ENCODE data around the gene HEATR3. TPM values are rescaled to one million over a fixed set of nuclear protein-coding genes. Genes with fewer than 3 reads are reported as not detected.

Gene HEATR3
- total and polyA plus RNA-seq, 2 of the 8 experiments (the other 6 are each of a cell fraction or from before 2014, with no cell fraction given) = 13.0 to 29.2 TPM

GRCh38 chr16:50061326-50061725 is 4.4 kb upstream of the HEATR3 start:
- Histone ChIP-seq H2BK5ac (ENCODE audit: low read depth, low read length) (no peak overlapping the region), H2BK15ac (ENCODE audit: low read length) (no peak overlapping the region), H3K9me3 (ENCODE audit: insufficient read depth in 2 of 2, low read depth in 1 of 2, low read length in 1 of 2) (peaks cover 0 to 6% of the 10 kb centered on the region in 2 experiments; a peak in 1 of 4 replicates), H3K14ac (ENCODE audit: insufficient read length) (no peak overlapping the region), H3K27me3 (replicated peaks in 1 of 4; ENCODE audit: control insufficient read depth in 3 of 4, extremely low read depth in 1 of 4, insufficient read depth in 3 of 4, low read length in 3 of 4) (no peaks in the 10 kb centered on the region; a peak in 1 of 7 replicates), H4K20me1 (replicated peaks in 1 of 2; ENCODE audit: control insufficient read depth in 1 of 2, insufficient read depth in 2 of 2, low read length in 2 of 2) (no peaks in the 10 kb centered on the region), H3K79me2 (ENCODE audit: control insufficient read depth in 1 of 2, insufficient read depth in 2 of 2, low read length in 2 of 2) (no peaks in the 10 kb centered on the region), H3K4me1 (replicated peaks in 1 of 4; ENCODE audit: control insufficient read depth in 3 of 4, insufficient read depth in 4 of 4, low read length in 3 of 4) (no peaks in the 10 kb centered on the region), H3K27ac (ENCODE audit: low read depth, low read length) (no peak overlapping the region), H3K9ac (replicated peaks in 1 of 4; ENCODE audit: extremely low read depth in 1 of 4, low read depth in 3 of 4, low read length in 3 of 4) (no peak overlapping the region), H3K56ac (replicated peaks; ENCODE audit: insufficient read length, low read depth, low read length) (no peak overlapping the region), H3K4me2 (ENCODE audit: insufficient read depth in 1 of 2, low read depth in 2 of 2, low read length in 2 of 2) (no peak overlapping the region), H4K91ac (replicated peaks; ENCODE audit: insufficient read length, low read length) (no peak overlapping the region), H4K5ac (ENCODE audit: insufficient read length, low read depth, low read length) (no peak overlapping the region), H4K8ac (ENCODE audit: extremely low read depth, insufficient read depth, low read length) (no peak overlapping the region), H3K36me3 (ENCODE audit: control insufficient read depth in 2 of 4, insufficient read depth in 4 of 4, low read length in 3 of 4) (no peaks in the 10 kb centered on the region), H3K4me3 (ENCODE audit: extremely low read depth in 1 of 4, insufficient read depth in 2 of 4, low read depth in 3 of 4, low read length in 4 of 4) (no peak overlapping the region), H2AFZ (ENCODE audit: low read length) (no peak overlapping the region), H3K23me2 (ENCODE audit: low read depth, low read length) (peaks cover 3% of the 10 kb centered on the region; the same call in 1 of the 2 replicates), H2BK120ac (replicated peaks; ENCODE audit: low read depth, low read length) (no peak overlapping the region), H2BK20ac (ENCODE audit: low read length) (no peak overlapping the region), H2BK12ac (ENCODE audit: low read depth, low read length) (no peak overlapping the region), H3K4ac (replicated peaks; ENCODE audit: insufficient read length, low read depth, low read length) (no peak overlapping the region), H3K18ac (ENCODE audit: extremely low read depth, low read length) (no peak overlapping the region), H2AK5ac (ENCODE audit: low read depth, low read length) (no peak overlapping the region), H3K79me1 (ENCODE audit: low read depth, low read length) (no peaks in the 10 kb centered on the region; the same call in 1 of the 2 replicates), H3K23ac (ENCODE audit: insufficient read length) (no peak overlapping the region)
- POLR2A ChIA-PET (ENCODE audit: partially characterized antibody) = no interaction called here
- WGBS, 2 experiments (ENCODE audit: extremely low coverage in 1 of 2, insufficient coverage in 1 of 2, insufficient read length in 1 of 2, insufficient replicate concordance in 2 of 2, low coverage in 1 of 2, low lambda C conversion rate in 2 of 2, missing lambda C conversion rate in 1 of 2) = 73% methylated on average over 1 of the region's 1 CpG; no CpG with 5 or more reads in 1 of the 2 experiments
- DNase-seq (ENCODE audit: low read depth in 1 of 2, low spot score in 2 of 2) (no peak), FAIRE-seq (no peak)
- TF ChIP-seq SRF (IDR thresholded peaks at IDR 0.05; ENCODE audit: low read depth, low read length) = no peak
- TF ChIP-seq TAF7 (optimal IDR thresholded peaks at IDR 0.05; ENCODE audit: borderline replicate concordance, low read depth, low read length) = no peak
- no peak for TF ChIP-seq RNF2 (IDR thresholded peaks at IDR 0.05; ENCODE audit: borderline replicate concordance, low read depth, low read length, missing control alignments, poor library complexity, severe bottlenecking)
- no peak for TF ChIP-seq EZH2 (IDR thresholded peaks at IDR 0.05; ENCODE audit: low read depth, low read length, severe bottlenecking)
- TF ChIP-seq, protein P1, sequence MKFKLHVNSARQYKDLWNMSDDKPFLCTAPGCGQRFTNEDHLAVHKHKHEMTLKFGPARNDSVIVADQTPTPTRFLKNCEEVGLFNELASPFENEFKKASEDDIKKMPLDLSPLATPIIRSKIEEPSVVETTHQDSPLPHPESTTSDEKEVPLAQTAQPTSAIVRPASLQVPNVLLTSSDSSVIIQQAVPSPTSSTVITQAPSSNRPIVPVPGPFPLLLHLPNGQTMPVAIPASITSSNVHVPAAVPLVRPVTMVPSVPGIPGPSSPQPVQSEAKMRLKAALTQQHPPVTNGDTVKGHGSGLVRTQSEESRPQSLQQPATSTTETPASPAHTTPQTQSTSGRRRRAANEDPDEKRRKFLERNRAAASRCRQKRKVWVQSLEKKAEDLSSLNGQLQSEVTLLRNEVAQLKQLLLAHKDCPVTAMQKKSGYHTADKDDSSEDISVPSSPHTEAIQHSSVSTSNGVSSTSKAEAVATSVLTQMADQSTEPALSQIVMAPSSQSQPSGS (IDR thresholded peaks at IDR 0.05; ENCODE audit: low read length) = no peak
- TF ChIP-seq CEBPB (IDR thresholded peaks at IDR 0.05; ENCODE audit: low read depth, low read length) = no peak
- TF ChIP-seq, protein P2, sequence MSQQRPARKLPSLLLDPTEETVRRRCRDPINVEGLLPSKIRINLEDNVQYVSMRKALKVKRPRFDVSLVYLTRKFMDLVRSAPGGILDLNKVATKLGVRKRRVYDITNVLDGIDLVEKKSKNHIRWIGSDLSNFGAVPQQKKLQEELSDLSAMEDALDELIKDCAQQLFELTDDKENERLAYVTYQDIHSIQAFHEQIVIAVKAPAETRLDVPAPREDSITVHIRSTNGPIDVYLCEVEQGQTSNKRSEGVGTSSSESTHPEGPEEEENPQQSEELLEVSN (IDR thresholded peaks at IDR 0.05) = no peak
- CTCF ChIA-PET (ENCODE audit: partially characterized antibody) = interaction anchor here (0.7 kb wide), 1 partner anchor 36 kb away, joined by 5 read pairs; the partner anchor contains the start of gene CNEP1R1
